ENCODE measurements around the gene TTC9B.

TTC9B gene

GRCh38 chr19:40263440-40264313, 45.5 kb upstream of the TTC9B start:
- H3K27ac ChIP-seq: no peak overlapping the region
- TF ChIP-seq POLR2AphosphoS5 (IDR thresholded peaks at IDR 0.05; ENCODE audit: borderline replicate concordance, low read depth, low read length) (no peak), FOXP2 (optimal IDR thresholded peaks at IDR 0.05; ENCODE audit: control extremely low read depth, extremely low read length, insufficient read depth) (no peak), EZH2 (IDR thresholded peaks at IDR 0.05) (no peak)
- H3K9ac ChIP-seq (ENCODE audit: insufficient read length): no peak overlapping the region
- H3K9me3 ChIP-seq (ENCODE audit: low read depth, low read length): no peaks in the 10 kb centered on the region
- H3K36me3 ChIP-seq (ENCODE audit: insufficient read depth, low read length): peaks cover 16% of the 10 kb centered on the region; the same call in 1 of the 2 replicates
- H3K4me3 ChIP-seq: no peak overlapping the region
- DNase-seq (ENCODE audit: low read depth, low spot score): no peak

- Histone ChIP-seq H3K4me3 (no peak overlapping the region), H3K9me3 (ENCODE audit: low read depth, low read length) (no peaks in the 10 kb centered on the region), H3K9ac (ENCODE audit: insufficient read length) (no peak overlapping the region), H3K27ac (no peak overlapping the region), H3K36me3 (ENCODE audit: insufficient read depth, low read length) (peaks cover 16% of the 10 kb centered on the region; the same call in 1 of the 2 replicates)
- no peak for DNase-seq (ENCODE audit: low read depth, low spot score)
- no peak for TF ChIP-seq FOXP2 (optimal IDR thresholded peaks at IDR 0.05; ENCODE audit: control extremely low read depth, extremely low read length, insufficient read depth)
Observed at GRCh38 chr19:40262422-40262821, 44.2 kb upstream of the TTC9B start.

GRCh38 chr19:40261631-40262030, 43.4 kb upstream of the TTC9B start:
- Histone ChIP-seq H3K9me3 (ENCODE audit: low read depth, low read length) (no peaks in the 10 kb centered on the region), H3K4me3 (no peak overlapping the region), H3K9ac (ENCODE audit: insufficient read length) (no peak overlapping the region), H3K27ac (no peak overlapping the region), H3K36me3 (ENCODE audit: insufficient read depth, low read length) (peaks cover 17% of the 10 kb centered on the region; the same call in 1 of the 2 replicates)
- no peak for DNase-seq (ENCODE audit: low read depth, low spot score)
- no peak for TF ChIP-seq FOXP2 (optimal IDR thresholded peaks at IDR 0.05; ENCODE audit: control extremely low read depth, extremely low read length, insufficient read depth)
- no peak for TF ChIP-seq POLR2AphosphoS5 (IDR thresholded peaks at IDR 0.05; ENCODE audit: borderline replicate concordance, low read depth, low read length)
- TF ChIP-seq EZH2 (IDR thresholded peaks at IDR 0.05): no peak

DNA sequence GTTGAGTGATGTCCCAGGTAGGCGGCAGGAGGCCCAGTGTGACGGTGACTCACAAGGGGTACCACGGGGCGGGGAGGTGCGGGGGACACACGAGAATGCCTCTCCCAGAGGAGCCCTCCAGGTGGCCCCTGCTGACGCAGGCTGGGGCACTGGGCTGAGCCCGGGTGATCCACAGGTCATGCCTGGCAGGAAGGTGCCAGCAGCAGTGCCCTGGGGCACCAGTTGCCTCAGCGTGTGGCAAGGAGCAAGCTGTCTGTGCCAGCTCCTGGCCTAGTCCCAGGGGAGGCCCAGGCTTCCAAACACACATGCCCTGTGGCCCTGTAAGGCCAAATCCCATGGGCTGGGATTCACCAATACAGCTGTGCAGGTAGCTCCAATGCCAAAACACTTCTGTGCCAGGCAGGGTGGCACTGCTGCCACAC, 38.9 kb upstream of the TTC9B start:
- no peak overlapping the region for H3K4me3 ChIP-seq
- H3K27ac ChIP-seq: no peak overlapping the region
- TF ChIP-seq FOXP2 (optimal IDR thresholded peaks at IDR 0.05; ENCODE audit: control extremely low read depth, extremely low read length, insufficient read depth) (no peak), EZH2 (IDR thresholded peaks at IDR 0.05) (no peak), POLR2AphosphoS5 (IDR thresholded peaks at IDR 0.05; ENCODE audit: borderline replicate concordance, low read depth, low read length) (no peak)
- no peak overlapping the region for H3K9ac ChIP-seq (ENCODE audit: insufficient read length)
- peaks cover 32% of the 10 kb centered on the region; the same call in 1 of the 2 replicates for H3K36me3 ChIP-seq (ENCODE audit: insufficient read depth, low read length)
- DNase-seq (ENCODE audit: low read depth, low spot score): no peak
- no peaks in the 10 kb centered on the region for H3K9me3 ChIP-seq (ENCODE audit: low read depth, low read length)

DNA sequence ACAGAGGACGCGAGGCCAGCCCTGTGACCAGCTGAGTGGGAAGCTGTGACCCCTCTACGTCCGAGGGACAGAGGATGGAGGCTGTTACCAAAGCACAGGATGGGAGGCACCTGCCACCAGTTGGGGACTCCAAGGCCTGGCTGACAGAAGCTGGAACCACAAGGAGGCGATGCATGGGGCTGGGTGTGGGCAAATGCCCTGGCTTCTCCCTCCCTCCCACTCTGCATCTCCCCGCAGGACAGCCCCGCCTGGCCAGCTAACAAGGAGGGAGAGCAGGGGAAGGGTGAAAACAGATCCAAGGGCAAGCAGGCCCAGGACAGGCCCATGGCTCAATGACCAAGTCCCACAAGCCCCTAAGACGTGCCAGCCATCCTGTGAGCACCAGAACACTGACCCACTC, 38.3 kb upstream of the TTC9B start:
- Histone ChIP-seq H3K4me3 (no peak overlapping the region), H3K36me3 (ENCODE audit: insufficient read depth, low read length) (peaks cover 32% of the 10 kb centered on the region; the same call in 1 of the 2 replicates)

DNA sequence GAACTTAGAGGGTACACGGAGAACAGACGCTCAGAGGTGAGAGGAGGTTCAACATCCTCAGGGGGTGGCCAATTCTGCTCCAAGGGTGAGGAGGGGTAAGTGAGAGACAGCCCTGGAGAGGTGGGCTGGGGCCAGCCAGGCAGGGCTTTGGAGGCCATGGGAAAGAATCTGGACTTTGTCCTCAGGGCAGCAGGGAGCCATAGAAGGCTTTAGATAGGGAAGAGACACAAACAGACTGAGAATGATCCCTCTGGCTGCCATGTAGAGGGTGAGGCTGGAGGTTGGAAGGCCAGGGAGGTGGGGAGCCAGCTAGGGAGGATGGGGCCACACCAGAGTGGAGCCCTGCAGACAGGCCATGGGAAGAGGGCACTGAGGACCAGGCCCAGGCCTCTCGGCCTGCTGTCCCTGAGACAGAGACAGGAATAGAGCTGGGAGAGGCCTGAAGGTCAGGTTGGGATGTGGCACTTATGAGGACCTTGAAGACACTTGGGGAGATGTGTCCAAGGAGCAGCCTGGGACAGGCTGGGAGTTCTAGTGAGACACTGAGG, 37.5 kb upstream of the TTC9B start:
- Histone ChIP-seq H3K4me3 (no peak overlapping the region), H3K9ac (ENCODE audit: insufficient read length) (no peak overlapping the region), H3K9me3 (ENCODE audit: low read depth, low read length) (no peaks in the 10 kb centered on the region), H3K27ac (no peak overlapping the region), H3K36me3 (ENCODE audit: insufficient read depth, low read length) (peaks cover 34% of the 10 kb centered on the region; the same call in 1 of the 2 replicates)
- DNase-seq (ENCODE audit: low read depth, low spot score): no peak
- TF ChIP-seq EZH2 (IDR thresholded peaks at IDR 0.05) (no peak), FOXP2 (optimal IDR thresholded peaks at IDR 0.05; ENCODE audit: control extremely low read depth, extremely low read length, insufficient read depth) (no peak), POLR2AphosphoS5 (IDR thresholded peaks at IDR 0.05; ENCODE audit: borderline replicate concordance, low read depth, low read length) (no peak)

More for the DNA sequence above, 38.3 kb upstream of the TTC9B start:
- DNase-seq (ENCODE audit: low read depth, low spot score): no peak
- TF ChIP-seq FOXP2 (optimal IDR thresholded peaks at IDR 0.05; ENCODE audit: control extremely low read depth, extremely low read length, insufficient read depth): no peak
- no peak for TF ChIP-seq EZH2 (IDR thresholded peaks at IDR 0.05)
- no peak for TF ChIP-seq POLR2AphosphoS5 (IDR thresholded peaks at IDR 0.05; ENCODE audit: borderline replicate concordance, low read depth, low read length)
- H3K9ac ChIP-seq (ENCODE audit: insufficient read length): no peak overlapping the region
- H3K9me3 ChIP-seq (ENCODE audit: low read depth, low read length): no peaks in the 10 kb centered on the region
- H3K27ac ChIP-seq: no peak overlapping the region

GRCh38 chr19:40254714-40255418, 36.7 kb upstream of the TTC9B start:
- no peak overlapping the region for H3K9ac ChIP-seq (ENCODE audit: insufficient read length)

DNA sequence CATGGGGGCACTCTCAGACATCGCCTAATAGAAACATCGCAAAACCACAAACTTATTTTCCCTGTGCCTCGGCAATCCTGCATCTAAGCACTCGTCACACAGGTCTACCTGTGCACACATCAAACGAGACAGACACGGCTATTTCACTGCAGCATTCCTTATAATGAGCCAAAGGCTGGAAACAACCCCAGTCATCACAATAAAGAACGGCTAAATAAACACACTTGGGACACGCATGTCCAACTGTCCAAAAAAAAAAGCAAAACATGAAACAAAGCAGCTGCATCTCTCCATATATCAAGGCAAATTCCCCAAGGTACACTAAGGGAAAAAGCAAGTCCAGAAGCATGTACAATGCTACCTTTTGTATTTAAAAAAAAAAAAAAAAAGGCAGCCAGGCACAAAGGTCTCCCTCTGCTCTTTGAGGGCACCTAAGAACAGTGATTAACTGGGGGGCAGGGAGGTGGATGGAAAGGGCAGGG, 35.5 kb upstream of the TTC9B start:
- Histone ChIP-seq H3K9ac (ENCODE audit: insufficient read length) (no peak overlapping the region), H3K27ac (no peak overlapping the region), H3K36me3 (ENCODE audit: insufficient read depth, low read length) (peaks cover 34% of the 10 kb centered on the region; the same call in 1 of the 2 replicates), H3K9me3 (ENCODE audit: low read depth, low read length) (no peaks in the 10 kb centered on the region), H3K4me3 (no peak overlapping the region)
- TF ChIP-seq FOXP2 (optimal IDR thresholded peaks at IDR 0.05; ENCODE audit: control extremely low read depth, extremely low read length, insufficient read depth): no peak
- TF ChIP-seq EZH2 (IDR thresholded peaks at IDR 0.05): no peak
- no peak for TF ChIP-seq POLR2AphosphoS5 (IDR thresholded peaks at IDR 0.05; ENCODE audit: borderline replicate concordance, low read depth, low read length)
- DNase-seq (ENCODE audit: low read depth, low spot score): no peak

More at GRCh38 chr19:40254714-40255418, 36.7 kb upstream of the TTC9B start:
- Histone ChIP-seq H3K4me3 (no peak overlapping the region), H3K9me3 (ENCODE audit: low read depth, low read length) (no peaks in the 10 kb centered on the region), H3K27ac (no peak overlapping the region), H3K36me3 (ENCODE audit: insufficient read depth, low read length) (peaks cover 34% of the 10 kb centered on the region; the same call in 1 of the 2 replicates)
- no peak for DNase-seq (ENCODE audit: low read depth, low spot score)
- no peak for TF ChIP-seq POLR2AphosphoS5 (IDR thresholded peaks at IDR 0.05; ENCODE audit: borderline replicate concordance, low read depth, low read length)
- no peak for TF ChIP-seq EZH2 (IDR thresholded peaks at IDR 0.05)
- TF ChIP-seq FOXP2 (optimal IDR thresholded peaks at IDR 0.05; ENCODE audit: control extremely low read depth, extremely low read length, insufficient read depth): no peak

Measured in SK-N-MC (cell line).